ENCODE measurements around the gene CCL3. TPM values are rescaled to one million over a fixed set of nuclear protein-coding genes. Genes with fewer than 3 reads are reported as not detected.
"Not testable (repeated sequence)": the region's sequence is repeated elsewhere in the genome, so short reads cannot be mapped to it uniquely, and the experiment has no call there.

Gene CCL3
- total RNA-seq, 2 donors from 2014 or later = 7.3 to 42.9 TPM

DNA sequence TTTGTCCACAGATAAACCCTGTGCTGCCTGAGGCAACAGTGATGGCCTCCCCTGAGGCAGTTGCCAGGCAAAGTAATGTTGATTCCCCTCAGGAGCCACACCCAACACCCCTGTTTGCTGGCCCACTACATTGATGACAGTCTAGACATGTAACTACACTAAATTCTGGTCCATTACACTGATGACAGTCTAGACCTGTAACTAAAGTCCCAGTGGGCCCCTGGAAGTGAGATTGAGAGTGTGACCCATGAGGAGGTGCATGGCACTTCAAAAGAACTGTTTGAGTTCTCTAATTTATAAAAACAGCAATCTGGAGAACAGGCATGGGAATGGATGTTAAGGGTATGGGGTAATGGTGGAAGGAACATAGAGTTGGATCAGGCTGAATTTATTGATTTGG is 22.6 kb upstream of the CCL3 start:
- Histone ChIP-seq H3K4me1 (ENCODE audit: control insufficient read depth in 1 of 2, low read depth in 2 of 2) (no peaks in the 10 kb centered on the region), H3K27me3 (replicated peaks; ENCODE audit: insufficient read depth) (no peaks in the 10 kb centered on the region), H3K36me3 (no peaks in the 10 kb centered on the region), H3K27ac (no peak overlapping the region), H3K4me3 (no peak overlapping the region), H3K9me3 (no peaks in the 10 kb centered on the region)
- TF ChIP-seq CTCF (IDR thresholded peaks at IDR 0.05) = no peak
- no peak for ATAC-seq (ENCODE audit: insufficient number of reproducible peaks, low FRiP score, low read depth)
- no peak for DNase-seq (ENCODE audit: low spot score)

GRCh38 chr17:36111068-36111490 is 21.1 kb upstream of the CCL3 start:
- DNase-seq (ENCODE audit: low spot score) (no peak), ATAC-seq (ENCODE audit: insufficient number of reproducible peaks, low FRiP score, low read depth) (no peak)
- Histone ChIP-seq H3K27ac (no peak overlapping the region), H3K27me3 (replicated peaks; ENCODE audit: insufficient read depth) (no peaks in the 10 kb centered on the region), H3K4me3 (no peak overlapping the region), H3K9me3 (no peaks in the 10 kb centered on the region), H3K4me1 (ENCODE audit: control insufficient read depth in 1 of 2, low read depth in 2 of 2) (no peaks in the 10 kb centered on the region), H3K36me3 (no peaks in the 10 kb centered on the region)
- no peak for TF ChIP-seq CTCF (IDR thresholded peaks at IDR 0.05)

GRCh38 chr17:36108265-36108664 is 18.3 kb upstream of the CCL3 start:
- not testable (repeated sequence) for H3K36me3 ChIP-seq; H3K9me3 ChIP-seq; DNase-seq (ENCODE audit: low spot score); H3K4me1 ChIP-seq (ENCODE audit: control insufficient read depth in 1 of 2, low read depth in 2 of 2); ATAC-seq (ENCODE audit: insufficient number of reproducible peaks, low FRiP score, low read depth); H3K4me3 ChIP-seq; H3K27ac ChIP-seq; H3K27me3 ChIP-seq (replicated peaks; ENCODE audit: insufficient read depth)

DNA sequence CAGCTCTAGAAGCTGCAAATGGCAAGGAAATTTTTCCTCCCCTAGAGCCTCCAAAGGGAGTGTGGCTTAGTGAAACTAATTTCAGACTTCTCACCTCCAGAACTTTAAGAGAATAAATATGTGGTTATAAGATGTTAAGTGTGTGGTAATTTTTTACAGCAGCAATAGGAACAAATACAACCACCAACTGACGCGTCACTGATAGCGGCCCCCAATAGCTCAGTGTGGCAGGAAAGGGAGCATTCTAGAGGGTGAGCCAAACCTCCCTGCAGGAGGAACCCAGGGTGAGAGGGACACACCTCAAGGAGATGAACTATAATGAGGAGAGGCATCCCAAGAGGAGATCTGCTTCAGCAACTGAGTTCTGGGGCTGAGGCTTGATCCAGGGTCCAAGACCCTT is 17.7 kb upstream of the CCL3 start:
- no peaks in the 10 kb centered on the region for H3K27me3 ChIP-seq (replicated peaks; ENCODE audit: insufficient read depth)
- H3K4me3 ChIP-seq = no peak overlapping the region
- H3K36me3 ChIP-seq = no peaks in the 10 kb centered on the region
- ATAC-seq (ENCODE audit: insufficient number of reproducible peaks, low FRiP score, low read depth) (no peak), DNase-seq (ENCODE audit: low spot score) (no peak)
- H3K4me1 ChIP-seq (ENCODE audit: control insufficient read depth in 1 of 2, low read depth in 2 of 2) = no peaks in the 10 kb centered on the region
- no peaks in the 10 kb centered on the region for H3K9me3 ChIP-seq
- no peak overlapping the region for H3K27ac ChIP-seq
- TF ChIP-seq CTCF (IDR thresholded peaks at IDR 0.05) = no peak

- Histone ChIP-seq H3K27me3 (replicated peaks; ENCODE audit: insufficient read depth) (no peaks in the 10 kb centered on the region), H3K4me1 (ENCODE audit: control insufficient read depth in 1 of 2, low read depth in 2 of 2) (no peaks in the 10 kb centered on the region), H3K4me3 (no peak overlapping the region), H3K36me3 (no peaks in the 10 kb centered on the region), H3K27ac (no peak overlapping the region), H3K9me3 (no peaks in the 10 kb centered on the region)
- no peak for TF ChIP-seq CTCF (IDR thresholded peaks at IDR 0.05)
- DNase-seq (ENCODE audit: low spot score) = no peak
- ATAC-seq (ENCODE audit: insufficient number of reproducible peaks, low FRiP score, low read depth) = no peak
Observed at GRCh38 chr17:36106493-36106835, 16.5 kb upstream of the CCL3 start.

- Histone ChIP-seq H3K4me1 (ENCODE audit: control insufficient read depth in 1 of 2, low read depth in 2 of 2) (no peaks in the 10 kb centered on the region), H3K9me3 (no peaks in the 10 kb centered on the region), H3K27ac (no peak overlapping the region), H3K36me3 (no peaks in the 10 kb centered on the region), H3K27me3 (replicated peaks; ENCODE audit: insufficient read depth) (no peaks in the 10 kb centered on the region), H3K4me3 (no peak overlapping the region)
- DNase-seq (ENCODE audit: low spot score) (no peak), ATAC-seq (ENCODE audit: insufficient number of reproducible peaks, low FRiP score, low read depth) (no peak)
- no peak for TF ChIP-seq CTCF (IDR thresholded peaks at IDR 0.05)
Observed at GRCh38 chr17:36105781-36106492, 16.0 kb upstream of the CCL3 start.

Measured in thoracic aorta (tissue), 2 donors.